Right atrium auricular region (tissue), 2 donors: ENCODE measurements around the gene MYO1D. TPM values are rescaled to one million over a fixed set of nuclear protein-coding genes. Genes with fewer than 3 reads are reported as not detected.
A peak's percentile ranks its signal among the peaks of the same experiment; 100 is the strongest.

ENCODE experiments used
- DNase-seq: peaks from one replicate; pipeline ENCODE4 v3.0.0-alpha.2; 2019; ENCODE audit warnings: low spot score
- H3K27ac ChIP-seq, 2 donors: fragments of 200-600 bp; sonication (generic); 1 replicate in 1 of 2; 2 replicates in 1 of 2; pipeline ENCODE4 v1.5.1; 2016 to 2019
- H3K27me3 ChIP-seq, 2 donors: fragments of 200-600 bp; sonication (generic); one replicate each; pipeline versions ENCODE4 v1.5.1 to v1.6.0; 2017 to 2019
- H3K36me3 ChIP-seq: fragments of 200-600 bp; sonication (generic); one replicate; pipeline ENCODE4 v1.5.1; 2016
- H3K4me1 ChIP-seq, 2 donors: fragments of 200-600 bp; sonication (generic); one replicate each; pipeline versions ENCODE4 v1.5.1 to v1.6.0; 2017 to 2019
- H3K4me3 ChIP-seq, 2 donors: fragments of 200-600 bp; sonication (generic); 1 replicate in 1 of 2; 2 replicates in 1 of 2; pipeline ENCODE4 v1.5.1; 2017 to 2019; ENCODE audit warnings: mild to moderate bottlenecking in 1 of 2, moderate library complexity in 1 of 2
- H3K9me3 ChIP-seq, 2 donors: fragments of 200-600 bp; sonication (generic); one replicate each; pipeline ENCODE4 v1.5.1; 2019
- total RNA-seq, 2 donors: library from RNA; depleted of rRNA; stranded (reverse); fragments of >200 nt; gene quantifications; one replicate each; pipeline ENCODE4 v1.1.0, GENCODE V29; 2016
- TF ChIP-seq, protein P1 (sequence below), 2 donors: fragments of 200-600 bp; sonication (generic); IDR thresholded peaks; one replicate each; pipeline ENCODE4 v1.5.1; 2019; ENCODE audit warnings: antibody characterized with exemption in 2 of 2

MYO1D gene
- total RNA-seq, 2 donors from 2014 or later: 21.9 to 25.1 TPM

DNA sequence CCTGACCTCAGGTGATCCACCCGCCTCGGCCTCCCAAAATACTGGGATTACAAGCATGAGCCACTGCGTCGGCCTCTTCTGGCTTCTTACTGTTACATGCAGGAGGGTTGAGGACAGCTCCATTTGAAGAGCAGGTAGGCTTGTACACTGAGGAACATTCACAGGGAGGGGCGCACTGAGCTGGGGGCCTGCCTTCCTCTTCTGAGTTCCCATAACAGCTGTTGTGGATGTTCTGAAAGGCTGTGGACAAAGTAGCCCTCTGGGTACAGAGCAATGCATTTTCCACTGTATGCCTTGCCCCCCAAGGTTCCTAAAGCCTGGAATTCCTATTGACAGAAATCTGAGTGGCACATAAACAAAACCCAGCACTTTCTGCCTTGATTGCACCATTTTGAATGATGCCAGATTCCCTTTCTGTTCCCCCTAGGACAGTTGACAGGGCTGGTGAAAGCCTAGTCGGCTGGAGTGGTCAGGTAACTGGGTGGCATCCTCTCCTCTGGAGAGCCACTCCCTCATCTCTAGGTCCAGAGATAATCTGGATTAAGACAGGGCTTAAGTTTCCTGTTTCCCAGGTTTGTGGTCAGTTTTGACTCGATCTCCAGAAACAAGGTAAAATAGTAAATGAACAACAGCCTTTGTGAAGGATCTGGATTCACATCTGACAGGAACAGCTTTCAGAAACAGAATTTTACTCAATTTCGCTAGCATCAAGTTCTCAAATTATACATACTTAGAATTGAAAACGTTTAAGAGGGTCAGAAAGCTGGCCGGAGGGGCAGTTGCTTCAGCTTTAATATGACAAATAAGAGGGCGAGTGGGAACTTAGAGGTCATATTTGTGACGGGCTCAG, 391.4 kb downstream of the MYO1D start:
- H3K36me3 ChIP-seq: peaks cover 23% of the 10 kb centered on the region
- no peak for DNase-seq
- TF ChIP-seq, protein P1, sequence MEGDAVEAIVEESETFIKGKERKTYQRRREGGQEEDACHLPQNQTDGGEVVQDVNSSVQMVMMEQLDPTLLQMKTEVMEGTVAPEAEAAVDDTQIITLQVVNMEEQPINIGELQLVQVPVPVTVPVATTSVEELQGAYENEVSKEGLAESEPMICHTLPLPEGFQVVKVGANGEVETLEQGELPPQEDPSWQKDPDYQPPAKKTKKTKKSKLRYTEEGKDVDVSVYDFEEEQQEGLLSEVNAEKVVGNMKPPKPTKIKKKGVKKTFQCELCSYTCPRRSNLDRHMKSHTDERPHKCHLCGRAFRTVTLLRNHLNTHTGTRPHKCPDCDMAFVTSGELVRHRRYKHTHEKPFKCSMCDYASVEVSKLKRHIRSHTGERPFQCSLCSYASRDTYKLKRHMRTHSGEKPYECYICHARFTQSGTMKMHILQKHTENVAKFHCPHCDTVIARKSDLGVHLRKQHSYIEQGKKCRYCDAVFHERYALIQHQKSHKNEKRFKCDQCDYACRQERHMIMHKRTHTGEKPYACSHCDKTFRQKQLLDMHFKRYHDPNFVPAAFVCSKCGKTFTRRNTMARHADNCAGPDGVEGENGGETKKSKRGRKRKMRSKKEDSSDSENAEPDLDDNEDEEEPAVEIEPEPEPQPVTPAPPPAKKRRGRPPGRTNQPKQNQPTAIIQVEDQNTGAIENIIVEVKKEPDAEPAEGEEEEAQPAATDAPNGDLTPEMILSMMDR (IDR thresholded peaks at IDR 0.05): no peak
- peak overlapping the region in 1 of 2 donors; percentile 63 for H3K4me3 ChIP-seq
- H3K9me3 ChIP-seq: no peaks in the 10 kb centered on the region
- H3K27me3 ChIP-seq: no peaks in the 10 kb centered on the region
- H3K27ac ChIP-seq: peak overlapping the region; percentile 81 to 84
- H3K4me1 ChIP-seq: peaks cover 0 to 37% of the 10 kb centered on the region in 2 donors

DNA sequence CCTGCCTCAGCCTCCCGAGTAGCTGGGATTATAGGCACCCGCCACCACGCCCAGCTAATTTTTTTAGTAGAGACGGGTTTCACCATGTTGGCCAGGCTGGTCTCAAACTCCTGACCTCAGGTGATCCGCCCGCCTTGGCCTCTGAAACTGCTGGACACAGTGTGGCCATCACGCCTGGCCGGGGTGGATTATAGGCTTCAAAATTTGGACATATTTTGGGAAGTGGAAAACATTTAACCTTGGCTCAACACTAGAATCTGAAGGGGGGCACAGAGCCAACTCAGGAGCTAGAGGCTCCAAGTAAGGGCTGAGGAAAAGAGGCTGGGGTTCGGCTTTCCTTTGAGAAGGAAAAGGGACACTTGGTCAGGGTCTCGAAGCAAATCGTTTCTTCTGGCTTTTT, 392.3 kb downstream of the MYO1D start:
- H3K27ac ChIP-seq: peak overlapping the region; percentile 21 to 62
- H3K36me3 ChIP-seq: peaks cover 32% of the 10 kb centered on the region
- no peaks in the 10 kb centered on the region for H3K27me3 ChIP-seq
- peaks cover 0 to 37% of the 10 kb centered on the region in 2 donors for H3K4me1 ChIP-seq
- no peak for DNase-seq
- TF ChIP-seq, protein P1 (IDR thresholded peaks at IDR 0.05): no peak
- no peak overlapping the region for H3K4me3 ChIP-seq
- H3K9me3 ChIP-seq: no peaks in the 10 kb centered on the region

DNA sequence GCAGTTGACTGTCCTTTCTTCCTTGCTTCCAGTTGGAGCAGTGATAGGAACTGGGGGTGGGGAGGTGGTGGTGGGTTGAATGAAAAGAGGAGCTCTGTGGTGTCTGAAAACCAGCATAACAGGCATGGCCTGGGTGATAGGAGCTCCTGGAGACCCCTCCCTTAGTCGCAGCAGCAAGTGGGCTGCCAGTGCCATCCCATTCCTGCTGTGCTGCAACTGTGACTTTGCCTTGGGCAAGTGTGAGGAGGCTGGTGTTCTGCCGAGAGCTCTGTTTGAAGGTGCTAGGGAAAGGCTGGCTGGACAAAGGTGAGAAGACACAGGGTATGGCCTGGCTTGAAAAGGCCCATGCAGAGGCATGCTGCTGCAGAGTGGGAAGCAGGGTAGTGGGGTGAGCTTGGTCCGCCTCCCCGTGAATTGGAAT, 392.9 kb downstream of the MYO1D start:
- DNase-seq: no peak
- Histone ChIP-seq H3K27ac (peak overlapping the region; percentile 41 to 62), H3K4me1 (peaks cover 0 to 37% of the 10 kb centered on the region in 2 donors), H3K9me3 (no peaks in the 10 kb centered on the region), H3K4me3 (no peak overlapping the region), H3K27me3 (no peaks in the 10 kb centered on the region), H3K36me3 (peaks cover 37% of the 10 kb centered on the region)
- TF ChIP-seq, protein P1 (IDR thresholded peaks at IDR 0.05): no peak

DNA sequence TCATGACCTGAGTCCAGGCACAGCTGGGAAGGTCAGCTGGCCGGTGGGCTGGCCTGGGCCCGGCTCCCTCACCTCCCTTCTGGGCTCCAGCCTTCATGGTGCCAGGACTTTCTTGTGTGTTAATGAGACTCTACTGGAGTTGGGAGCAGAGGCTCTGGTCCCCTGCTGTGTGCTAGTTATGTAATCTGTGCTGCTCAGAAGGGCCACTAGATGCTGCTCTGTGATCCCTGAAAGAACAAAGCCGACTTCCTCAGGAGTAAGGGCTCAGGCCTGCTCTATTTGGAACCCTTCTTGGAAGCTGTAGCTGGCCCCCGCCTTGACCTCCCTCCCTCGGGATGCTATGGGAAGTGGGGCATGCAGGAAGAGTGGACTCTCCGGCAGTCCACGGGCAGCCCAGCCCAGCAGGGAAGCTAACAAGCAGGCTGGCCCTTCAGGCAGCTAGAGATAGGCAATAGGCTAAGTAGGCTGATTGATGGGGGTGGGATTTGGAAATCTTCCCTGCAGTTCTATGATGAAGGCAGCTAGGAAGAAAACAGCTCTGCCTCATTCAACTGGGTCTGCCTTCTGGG, 393.4 kb downstream of the MYO1D start:
- Histone ChIP-seq H3K4me1 (peaks cover 0 to 37% of the 10 kb centered on the region in 2 donors), H3K4me3 (no peak overlapping the region), H3K27ac (peak overlapping the region; percentile 41 to 62), H3K9me3 (no peaks in the 10 kb centered on the region), H3K27me3 (no peaks in the 10 kb centered on the region), H3K36me3 (peaks cover 43% of the 10 kb centered on the region)
- DNase-seq: peak; percentile 85
- TF ChIP-seq, protein P1 (IDR thresholded peaks at IDR 0.05): peak; percentile 45 to 81

DNA sequence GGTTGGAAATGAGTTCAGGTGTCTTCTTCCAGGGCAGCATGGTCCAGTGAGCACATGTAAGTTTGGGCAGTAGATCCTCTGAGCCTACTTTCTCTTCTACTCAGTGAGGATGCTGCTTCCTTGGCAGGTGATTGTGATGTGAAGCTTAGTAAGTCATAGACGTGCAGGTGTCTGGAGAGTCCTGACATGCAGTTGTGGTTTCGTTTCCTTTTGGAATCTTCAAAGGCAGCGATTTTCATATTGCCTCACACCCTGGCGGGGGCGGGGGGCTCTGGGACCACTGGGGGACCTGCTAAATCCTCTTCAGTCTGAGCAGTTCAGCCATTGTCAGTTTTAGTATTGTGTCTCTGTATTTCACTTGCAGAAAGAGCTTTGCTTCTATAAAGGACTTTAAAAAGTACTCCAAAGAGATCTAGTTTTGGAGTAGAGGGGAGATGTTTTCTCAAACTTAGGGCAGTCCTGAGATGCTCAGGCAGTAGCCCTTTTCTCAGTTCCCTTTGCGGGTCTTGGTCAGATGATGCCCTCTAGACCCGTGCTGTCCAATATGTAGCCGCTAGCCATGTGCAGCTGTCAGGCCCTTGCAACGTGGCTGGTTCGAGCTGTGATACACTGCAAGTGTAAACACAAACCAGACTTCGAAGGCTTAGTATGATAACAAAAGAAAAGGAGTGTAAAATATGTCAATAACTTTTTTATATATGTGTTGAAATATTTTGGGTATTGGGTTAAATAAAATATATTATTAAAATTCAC, 394.2 kb downstream of the MYO1D start:
- peak overlapping the region; percentile 41 to 62 for H3K27ac ChIP-seq
- no peaks in the 10 kb centered on the region for H3K27me3 ChIP-seq
- no peaks in the 10 kb centered on the region for H3K9me3 ChIP-seq
- DNase-seq: peak; percentile 52
- H3K4me3 ChIP-seq: no peak overlapping the region
- TF ChIP-seq, protein P1 (IDR thresholded peaks at IDR 0.05): no peak
- peaks cover 50% of the 10 kb centered on the region for H3K36me3 ChIP-seq
- H3K4me1 ChIP-seq: peaks cover 0 to 33% of the 10 kb centered on the region in 2 donors
